Body of pancreas (tissue), 4 donors: ENCODE measurements around the gene ELL3. TPM values are rescaled to one million over a fixed set of nuclear protein-coding genes. Genes with fewer than 3 reads are reported as not detected.
A peak's percentile ranks its signal among the peaks of the same experiment; 100 is the strongest.

Experiments
- ATAC-seq: fragments of 150-250 bp; one replicate; pipeline ENCODE4 v1.9.1; 2016
- DNase-seq, 4 donors: peaks; one replicate each; pipeline ENCODE4 v3.0.0-alpha.2; 2019
- H3K27ac ChIP-seq, 4 donors: fragments of 200-600 bp; sonication (generic); 1 replicate in 3 of 4; 2 replicates in 1 of 4; pipeline versions ENCODE4 v1.5.1 to v1.6.1; 2016 to 2019; ENCODE audit warnings: mild to moderate bottlenecking in 1 of 4, mixed read lengths in 1 of 4, moderate library complexity in 1 of 4
- H3K27me3 ChIP-seq, 2 donors: fragments of 200-600 bp; sonication (generic); one replicate each; pipeline ENCODE4 v1.6.0; 2016; ENCODE audit warnings: mild to moderate bottlenecking in 1 of 2
- H3K36me3 ChIP-seq, 2 donors: fragments of 200-600 bp; sonication (generic); replicated peaks in 1 of 2; 2 replicates each; pipeline ENCODE4 v1.5.1; 2016; ENCODE audit warnings: low read depth in 2 of 2; ENCODE audit not compliant: insufficient read depth in 1 of 2
- H3K4me1 ChIP-seq: fragments of 200-600 bp; sonication (generic); one replicate; pipeline ENCODE4 v1.6.0; 2016
- H3K4me3 ChIP-seq, 2 donors: fragments of 200-600 bp; sonication (generic); 1 replicate in 1 of 2; 2 replicates in 1 of 2; pipeline ENCODE4 v1.5.1; 2016 to 2019
- H3K9me3 ChIP-seq, 3 donors: fragments of 200-600 bp; sonication (generic); 1 replicate in 2 of 3; 2 replicates in 1 of 3; pipeline ENCODE4 v1.5.1; 2016
- POLR2A ChIP-seq, 3 donors: fragments of 450-650 bp; IDR thresholded peaks; one replicate each; pipeline ENCODE4 v1.6.1; 2016; ENCODE audit warnings: antibody characterized with exemption in 3 of 3, mild to moderate bottlenecking in 2 of 3
- WGBS, 2 donors: methylation state at CpG; one replicate each; pipeline ENCODE4 v1.1.5; 2017; 5-methylcytosine and 5-hydroxymethylcytosine counted together
- intact Hi-C: fragments of 100-400 bp; cut with DNase I; formaldehyde crosslinking; loops from one replicate; pipeline ENCODE4 v1.15.1; 2023
- total RNA-seq, 2 donors: library from RNA; depleted of rRNA; stranded (reverse); fragments of >200 nt; gene quantifications; one replicate each; pipeline ENCODE4 v1.1.0, GENCODE V29; 2016
- TF ChIP-seq, protein P1 (sequence below), 7 experiments: fragments of 450-650 bp in 4 of 7; fragments of 200-600 bp in 3 of 7; sonication (generic) in 3 of 7; IDR thresholded peaks; one replicate each; pipeline ENCODE4 v1.5.1; 2016 to 2019; ENCODE audit warnings: antibody characterized with exemption in 7 of 7

Gene ELL3
- total RNA-seq, 2 donors from 2014 or later = 4.9 to 29.1 TPM

DNA sequence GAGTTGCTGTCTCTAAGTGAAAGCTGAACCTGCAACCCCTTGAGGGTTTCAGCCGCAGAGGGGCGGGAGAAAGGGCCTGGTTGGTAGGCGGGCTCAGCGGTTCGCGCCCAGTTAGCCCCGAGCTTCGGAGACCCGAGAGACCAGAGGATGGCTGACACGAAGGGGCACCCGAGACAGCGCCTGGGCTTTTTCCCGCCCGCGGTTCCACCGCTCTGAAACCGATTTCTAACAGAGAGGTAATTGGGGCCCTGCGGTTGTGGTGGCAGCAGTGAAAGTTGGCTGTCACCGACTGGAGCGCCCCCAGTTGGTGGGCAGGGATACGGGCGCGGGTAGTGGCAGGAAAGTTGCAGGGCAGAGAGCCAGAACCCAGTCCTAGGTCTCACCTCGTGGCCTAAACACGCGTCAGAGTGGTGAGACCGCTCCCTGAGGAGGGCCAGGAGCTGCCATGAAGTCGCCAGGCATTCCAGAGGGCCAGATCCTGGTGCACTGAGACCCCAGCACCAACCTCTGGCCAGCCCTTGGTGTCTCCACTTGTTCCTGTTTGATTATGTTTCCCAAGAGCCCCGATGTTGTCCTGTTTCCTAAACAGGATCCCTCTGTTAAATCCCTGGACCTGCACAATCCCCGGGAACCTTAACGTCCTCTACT, 625 bp upstream of the ELL3 start:
- ATAC-seq (peak; percentile 74), DNase-seq (peak; percentile 83 to 90 (median 86))
- intact Hi-C loops = no loop called here
- TF ChIP-seq, protein P1, sequence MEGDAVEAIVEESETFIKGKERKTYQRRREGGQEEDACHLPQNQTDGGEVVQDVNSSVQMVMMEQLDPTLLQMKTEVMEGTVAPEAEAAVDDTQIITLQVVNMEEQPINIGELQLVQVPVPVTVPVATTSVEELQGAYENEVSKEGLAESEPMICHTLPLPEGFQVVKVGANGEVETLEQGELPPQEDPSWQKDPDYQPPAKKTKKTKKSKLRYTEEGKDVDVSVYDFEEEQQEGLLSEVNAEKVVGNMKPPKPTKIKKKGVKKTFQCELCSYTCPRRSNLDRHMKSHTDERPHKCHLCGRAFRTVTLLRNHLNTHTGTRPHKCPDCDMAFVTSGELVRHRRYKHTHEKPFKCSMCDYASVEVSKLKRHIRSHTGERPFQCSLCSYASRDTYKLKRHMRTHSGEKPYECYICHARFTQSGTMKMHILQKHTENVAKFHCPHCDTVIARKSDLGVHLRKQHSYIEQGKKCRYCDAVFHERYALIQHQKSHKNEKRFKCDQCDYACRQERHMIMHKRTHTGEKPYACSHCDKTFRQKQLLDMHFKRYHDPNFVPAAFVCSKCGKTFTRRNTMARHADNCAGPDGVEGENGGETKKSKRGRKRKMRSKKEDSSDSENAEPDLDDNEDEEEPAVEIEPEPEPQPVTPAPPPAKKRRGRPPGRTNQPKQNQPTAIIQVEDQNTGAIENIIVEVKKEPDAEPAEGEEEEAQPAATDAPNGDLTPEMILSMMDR (IDR thresholded peaks at IDR 0.05) = peak; percentile 57 to 93 (median 72)
- peak; percentile 20 to 49 (median 32) for TF ChIP-seq POLR2A (IDR thresholded peaks at IDR 0.05)
- Histone ChIP-seq H3K36me3 (no peaks in the 10 kb centered on the region), H3K9me3 (no peaks in the 10 kb centered on the region), H3K27ac (peak overlapping the region; percentile 92 to 96 (median 94)), H3K4me1 (peaks cover 25% of the 10 kb centered on the region), H3K4me3 (peak overlapping the region; percentile 47 to 67), H3K27me3 (no peaks in the 10 kb centered on the region)
- WGBS, 2 donors = 1% methylated on average over 8 to 31 of the region's 31 CpGs

DNA sequence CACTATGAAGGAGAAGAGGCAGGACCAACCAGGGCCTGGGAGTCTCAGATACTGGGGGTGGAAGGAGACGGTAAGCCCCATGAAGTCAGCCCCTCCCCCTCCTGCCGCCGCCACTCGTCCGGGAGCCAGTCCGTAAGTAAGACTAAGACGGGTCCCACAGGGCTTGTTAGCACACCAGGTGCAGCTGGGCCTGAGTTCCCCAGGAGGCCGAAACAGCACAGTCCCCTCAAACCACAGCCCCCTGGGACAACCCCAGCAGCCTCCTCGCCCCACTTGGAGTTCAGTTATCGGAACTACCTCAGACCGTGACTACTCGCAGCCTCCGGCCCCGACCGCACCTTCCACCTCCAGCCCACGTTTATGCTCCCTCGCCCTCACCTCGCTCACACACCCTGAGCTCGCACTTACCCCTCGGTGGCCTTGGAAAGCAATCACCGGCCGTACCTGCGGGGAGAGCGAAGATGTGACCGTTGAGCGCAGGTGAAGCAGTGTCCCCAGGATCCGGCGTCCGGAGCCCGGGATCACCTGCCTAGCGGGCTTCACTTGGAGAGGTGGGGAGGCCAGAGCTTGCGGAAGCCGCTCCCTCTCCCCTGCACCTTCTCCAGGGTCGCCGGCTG, 557 bp downstream of the ELL3 start:
- Histone ChIP-seq H3K4me1 (peaks cover 25% of the 10 kb centered on the region), H3K4me3 (peak overlapping the region; percentile 47 to 67), H3K27ac (peak overlapping the region; percentile 92 to 96 (median 94)), H3K36me3 (peaks cover 0 to 8% of the 10 kb centered on the region in 2 donors), H3K9me3 (no peaks in the 10 kb centered on the region), H3K27me3 (no peaks in the 10 kb centered on the region)
- WGBS, 2 donors = 15 to 23% methylated on average over 11 to 35 of the region's 35 CpGs
- ATAC-seq = peak; percentile 7
- intact Hi-C loops = no loop called here
- TF ChIP-seq, protein P1 (IDR thresholded peaks at IDR 0.05) = peak in 1 of 7 experiments; percentile 2
- no peak for TF ChIP-seq POLR2A (IDR thresholded peaks at IDR 0.05)
- peak; percentile 40 to 56 (median 51) for DNase-seq

DNA sequence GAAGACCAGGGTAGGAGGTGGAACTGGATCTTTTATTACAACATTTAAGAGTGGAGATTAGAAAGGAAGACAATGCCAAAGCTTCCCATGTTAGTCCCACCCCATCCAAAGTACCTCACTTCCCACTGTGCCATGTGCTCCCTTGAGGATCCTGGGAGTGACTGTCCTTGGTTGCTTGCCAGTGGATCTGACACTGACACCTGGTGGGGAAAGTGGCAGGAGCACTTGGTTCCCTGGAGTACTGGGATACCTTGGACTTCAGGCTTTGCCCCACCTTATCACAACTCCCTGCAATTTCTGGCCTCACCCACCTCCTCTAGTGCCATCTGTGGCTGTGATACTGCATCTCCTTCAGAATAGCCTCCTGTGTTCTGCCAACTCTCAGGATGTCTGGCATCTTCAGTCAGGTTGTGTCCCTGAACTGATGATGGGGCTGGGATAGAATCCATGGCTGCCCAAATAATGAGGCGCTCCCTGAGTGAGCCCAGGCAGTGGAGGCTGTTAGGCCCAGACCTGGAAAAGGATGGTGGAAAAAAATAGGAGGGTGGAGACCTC, 1.3 kb downstream of the ELL3 start:
- peaks cover 5 to 15% of the 10 kb centered on the region in 2 donors for H3K36me3 ChIP-seq
- DNase-seq = peak; percentile 71 to 81 (median 80)
- ATAC-seq = peak; percentile 28
- H3K4me3 ChIP-seq = no peak overlapping the region
- TF ChIP-seq, protein P1 (IDR thresholded peaks at IDR 0.05) = peak; percentile 23 to 57 (median 50)
- no peak for TF ChIP-seq POLR2A (IDR thresholded peaks at IDR 0.05)
- no peaks in the 10 kb centered on the region for H3K27me3 ChIP-seq
- H3K4me1 ChIP-seq = peaks cover 25% of the 10 kb centered on the region
- H3K9me3 ChIP-seq = no peaks in the 10 kb centered on the region
- 73 to 100% methylated on average over 1 of the region's 1 CpG for WGBS, 2 donors
- intact Hi-C loops = no loop called here
- H3K27ac ChIP-seq = peak overlapping the region; percentile 92 to 96 (median 94)

DNA sequence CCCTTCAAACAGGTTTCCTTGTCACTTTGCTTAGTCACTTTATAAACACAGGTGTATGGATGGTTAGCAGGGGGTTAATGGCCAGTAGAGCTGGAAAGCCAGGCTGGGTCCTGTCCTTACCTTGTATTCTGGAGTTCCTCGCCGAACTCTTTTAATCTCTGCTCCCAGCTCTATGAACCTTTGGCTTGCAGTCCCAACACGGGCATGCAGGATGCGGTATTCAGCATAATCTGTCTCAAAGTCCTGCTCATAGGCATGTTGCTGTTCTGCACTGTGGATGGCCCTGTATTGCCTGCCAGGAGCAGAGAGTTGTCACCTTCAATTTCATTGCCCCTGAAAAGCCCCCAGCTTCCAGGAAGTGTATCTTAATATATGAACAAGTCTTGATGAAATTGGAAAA, 2.7 kb downstream of the ELL3 start:
- intact Hi-C loops = no loop called here
- DNase-seq (no peak), ATAC-seq (no peak)
- peaks cover 5 to 23% of the 10 kb centered on the region in 2 donors for H3K36me3 ChIP-seq
- WGBS, 2 donors = 50 to 52% methylated on average over 4 of the region's 4 CpGs
- H3K27ac ChIP-seq = peak overlapping the region in 1 of 4 donors; percentile 15
- H3K4me1 ChIP-seq = peaks cover 25% of the 10 kb centered on the region
- no peaks in the 10 kb centered on the region for H3K27me3 ChIP-seq
- H3K9me3 ChIP-seq = no peaks in the 10 kb centered on the region
- TF ChIP-seq, protein P1 (IDR thresholded peaks at IDR 0.05) = no peak
- no peak for TF ChIP-seq POLR2A (IDR thresholded peaks at IDR 0.05)
- H3K4me3 ChIP-seq = no peak overlapping the region
